Measurements from ENCODE around the gene TK2.

TK2 gene

DNA sequence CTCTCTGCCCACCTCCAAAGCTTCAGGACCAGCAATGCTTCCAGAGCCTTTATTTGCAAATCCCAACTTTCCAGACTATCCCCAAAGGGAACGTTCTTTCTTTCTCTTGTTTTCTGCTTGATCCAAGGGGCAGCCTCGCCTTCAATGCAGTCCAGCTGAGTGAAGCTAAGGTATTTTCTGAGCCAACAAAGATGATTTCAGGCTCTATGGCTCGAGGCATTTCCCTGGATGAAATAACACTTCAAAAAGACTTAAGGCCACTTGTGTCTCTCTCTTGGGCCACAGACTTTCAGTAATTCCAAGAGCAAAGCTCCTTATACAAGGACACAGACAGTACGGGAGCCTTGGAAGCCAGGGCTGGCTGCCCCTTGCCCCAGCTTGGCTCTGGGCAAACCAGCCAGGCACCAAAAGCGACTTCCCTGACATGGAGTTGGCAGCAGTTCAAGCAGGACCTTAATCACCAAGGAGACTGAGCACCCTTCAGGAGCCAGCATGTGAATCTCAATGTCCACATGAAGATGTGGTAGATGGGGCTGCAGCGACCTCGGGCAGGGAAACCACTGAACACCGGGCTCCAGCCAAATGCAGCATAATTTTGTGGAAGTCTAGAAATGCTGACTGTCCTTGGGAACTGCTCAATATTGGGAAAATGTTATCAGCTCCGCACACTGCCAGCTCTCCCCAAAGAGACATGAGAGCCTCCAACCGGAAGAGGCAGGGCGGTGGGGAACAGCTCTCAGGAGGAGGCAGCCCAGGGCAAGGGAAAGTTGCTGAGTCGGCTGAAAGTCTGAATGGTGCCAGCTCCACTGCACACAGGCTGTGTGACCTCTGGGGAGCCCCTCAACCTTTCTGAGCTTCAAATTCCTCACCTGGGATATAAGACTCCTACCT lies 39.0 kb downstream of the TK2 start:
- Histone ChIP-seq H2AFZ (ENCODE audit: low read length) (no peak overlapping the region), H3K4me1 (ENCODE audit: low read length) (peaks cover 9% of the 10 kb centered on the region), H4K20me1 (ENCODE audit: insufficient read depth, low read length) (no peaks in the 10 kb centered on the region), H3K27ac (ENCODE audit: low read length) (no peak overlapping the region), H3K9me3 (replicated peaks; ENCODE audit: insufficient read depth, low read length) (no peaks in the 10 kb centered on the region), H3K36me3 (replicated peaks; ENCODE audit: insufficient read depth, low read length) (no peaks in the 10 kb centered on the region), H3K4me3 (ENCODE audit: low read length) (no peak overlapping the region), H3F3A (ENCODE audit: insufficient read depth, low read length) (no peaks in the 10 kb centered on the region), H3K4me2 (ENCODE audit: low read depth, low read length) (no peak overlapping the region), H3K79me2 (ENCODE audit: low read length) (peaks cover 6% of the 10 kb centered on the region), H3K27me3 (replicated peaks; ENCODE audit: insufficient read depth, low read length) (no peaks in the 10 kb centered on the region), H3K9ac (ENCODE audit: low read length) (no peak overlapping the region), H3K9me2 (replicated peaks; ENCODE audit: insufficient read depth, low read length) (no peaks in the 10 kb centered on the region)
- no peak for DNase-seq
- TF ChIP-seq EZH2 (optimal IDR thresholded peaks at IDR 0.05; ENCODE audit: low read depth, low read length) (no peak), EZH2phosphoT487 (IDR thresholded peaks at IDR 0.05; ENCODE audit: low read length) (no peak)
- TF ChIP-seq, protein P1, sequence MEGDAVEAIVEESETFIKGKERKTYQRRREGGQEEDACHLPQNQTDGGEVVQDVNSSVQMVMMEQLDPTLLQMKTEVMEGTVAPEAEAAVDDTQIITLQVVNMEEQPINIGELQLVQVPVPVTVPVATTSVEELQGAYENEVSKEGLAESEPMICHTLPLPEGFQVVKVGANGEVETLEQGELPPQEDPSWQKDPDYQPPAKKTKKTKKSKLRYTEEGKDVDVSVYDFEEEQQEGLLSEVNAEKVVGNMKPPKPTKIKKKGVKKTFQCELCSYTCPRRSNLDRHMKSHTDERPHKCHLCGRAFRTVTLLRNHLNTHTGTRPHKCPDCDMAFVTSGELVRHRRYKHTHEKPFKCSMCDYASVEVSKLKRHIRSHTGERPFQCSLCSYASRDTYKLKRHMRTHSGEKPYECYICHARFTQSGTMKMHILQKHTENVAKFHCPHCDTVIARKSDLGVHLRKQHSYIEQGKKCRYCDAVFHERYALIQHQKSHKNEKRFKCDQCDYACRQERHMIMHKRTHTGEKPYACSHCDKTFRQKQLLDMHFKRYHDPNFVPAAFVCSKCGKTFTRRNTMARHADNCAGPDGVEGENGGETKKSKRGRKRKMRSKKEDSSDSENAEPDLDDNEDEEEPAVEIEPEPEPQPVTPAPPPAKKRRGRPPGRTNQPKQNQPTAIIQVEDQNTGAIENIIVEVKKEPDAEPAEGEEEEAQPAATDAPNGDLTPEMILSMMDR (IDR thresholded peaks at IDR 0.05; ENCODE audit: low read length) = no peak

DNA sequence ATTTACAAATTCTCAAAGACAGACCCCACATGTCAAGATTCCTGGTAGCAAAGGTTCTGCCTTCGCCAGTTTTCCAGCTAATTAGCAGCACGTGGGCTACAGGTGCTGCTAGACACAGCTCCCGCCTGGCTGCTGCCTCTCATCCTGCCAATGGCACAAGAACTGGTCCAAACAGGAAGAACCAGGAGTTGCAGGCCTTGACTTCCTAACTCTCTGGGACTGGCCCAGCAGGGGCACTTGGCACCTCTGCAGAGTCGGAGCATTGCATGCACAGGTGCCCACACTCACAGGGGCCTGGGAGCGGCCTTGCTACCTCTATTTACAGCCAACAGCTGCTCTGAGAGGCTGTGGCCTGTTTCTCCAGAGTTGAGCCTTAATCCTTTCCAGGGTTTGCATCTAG lies 39.6 kb downstream of the TK2 start:
- Histone ChIP-seq H3K9me2 (replicated peaks; ENCODE audit: insufficient read depth, low read length) (no peaks in the 10 kb centered on the region), H3K36me3 (replicated peaks; ENCODE audit: insufficient read depth, low read length) (no peaks in the 10 kb centered on the region), H3K27ac (ENCODE audit: low read length) (no peak overlapping the region), H4K20me1 (ENCODE audit: insufficient read depth, low read length) (no peaks in the 10 kb centered on the region), H3K27me3 (replicated peaks; ENCODE audit: insufficient read depth, low read length) (no peaks in the 10 kb centered on the region), H3K4me1 (ENCODE audit: low read length) (peaks cover 2% of the 10 kb centered on the region), H3K4me2 (ENCODE audit: low read depth, low read length) (no peak overlapping the region), H3K4me3 (ENCODE audit: low read length) (no peak overlapping the region), H2AFZ (ENCODE audit: low read length) (no peak overlapping the region), H3K79me2 (ENCODE audit: low read length) (peaks cover 3% of the 10 kb centered on the region), H3K9me3 (replicated peaks; ENCODE audit: insufficient read depth, low read length) (no peaks in the 10 kb centered on the region), H3K9ac (ENCODE audit: low read length) (no peak overlapping the region), H3F3A (ENCODE audit: insufficient read depth, low read length) (no peaks in the 10 kb centered on the region)
- TF ChIP-seq, protein P1 (IDR thresholded peaks at IDR 0.05; ENCODE audit: low read length) = no peak
- TF ChIP-seq EZH2 (optimal IDR thresholded peaks at IDR 0.05; ENCODE audit: low read depth, low read length) (no peak), EZH2phosphoT487 (IDR thresholded peaks at IDR 0.05; ENCODE audit: low read length) (no peak)
- no peak for DNase-seq

DNA sequence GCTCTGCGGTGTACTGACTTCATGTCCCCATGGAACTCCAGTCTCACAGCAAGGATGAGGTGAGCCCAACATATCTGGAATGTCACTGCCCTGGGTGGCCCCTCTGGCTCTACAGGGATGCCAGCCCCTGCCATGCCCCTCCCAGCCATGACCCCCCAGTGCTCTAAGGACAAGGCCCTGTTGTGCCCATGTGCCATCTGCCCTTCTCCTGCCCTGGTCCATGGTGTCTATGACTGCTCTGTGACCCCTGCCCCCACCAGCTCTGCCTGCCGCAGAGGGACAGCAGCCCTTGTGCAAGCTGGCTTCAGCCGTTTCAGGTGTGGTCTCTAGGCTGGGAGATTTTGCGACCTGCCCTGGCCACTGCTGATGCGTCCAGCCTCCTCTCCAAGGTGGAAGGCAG lies 40.3 kb downstream of the TK2 start:
- no peak overlapping the region for H2AFZ ChIP-seq (ENCODE audit: low read length)

More for the DNA sequence above, 40.3 kb downstream of the TK2 start:
- no peak overlapping the region for H3K9ac ChIP-seq (ENCODE audit: low read length)
- H4K20me1 ChIP-seq (ENCODE audit: insufficient read depth, low read length) = no peaks in the 10 kb centered on the region
- no peaks in the 10 kb centered on the region for H3K36me3 ChIP-seq (replicated peaks; ENCODE audit: insufficient read depth, low read length)
- no peaks in the 10 kb centered on the region for H3K79me2 ChIP-seq (ENCODE audit: low read length)
- no peak overlapping the region for H3K4me3 ChIP-seq (ENCODE audit: low read length)
- H3K27ac ChIP-seq (ENCODE audit: low read length) = no peak overlapping the region
- no peaks in the 10 kb centered on the region for H3K27me3 ChIP-seq (replicated peaks; ENCODE audit: insufficient read depth, low read length)
- TF ChIP-seq EZH2phosphoT487 (IDR thresholded peaks at IDR 0.05; ENCODE audit: low read length) (no peak), EZH2 (optimal IDR thresholded peaks at IDR 0.05; ENCODE audit: low read depth, low read length) (no peak)
- TF ChIP-seq, protein P1 (IDR thresholded peaks at IDR 0.05; ENCODE audit: low read length) = no peak
- H3F3A ChIP-seq (ENCODE audit: insufficient read depth, low read length) = no peaks in the 10 kb centered on the region
- H3K9me2 ChIP-seq (replicated peaks; ENCODE audit: insufficient read depth, low read length) = no peaks in the 10 kb centered on the region
- no peak overlapping the region for H3K4me2 ChIP-seq (ENCODE audit: low read depth, low read length)
- no peaks in the 10 kb centered on the region for H3K4me1 ChIP-seq (ENCODE audit: low read length)
- no peaks in the 10 kb centered on the region for H3K9me3 ChIP-seq (replicated peaks; ENCODE audit: insufficient read depth, low read length)
- no peak for DNase-seq

Measured in MM.1S (cell line).